Duodenal mucosa (tissue), 2 donors: ENCODE data around the gene METTL8.

Experiments used
- H3K27ac ChIP-seq: one replicate; pipeline ENCODE4 v1.7.0; 2013; ENCODE audit warnings: low read depth, low read length
- H3K27me3 ChIP-seq, 2 donors: one replicate each; pipeline ENCODE4 v1.7.0; 2013; ENCODE audit warnings: low read length in 2 of 2, control low read depth in 1 of 2; ENCODE audit not compliant: insufficient read depth in 2 of 2, control insufficient read depth in 1 of 2
- H3K36me3 ChIP-seq, 2 donors: one replicate each; pipeline ENCODE4 v1.7.0; 2013; ENCODE audit warnings: low read length in 2 of 2, control low read depth in 1 of 2; ENCODE audit not compliant: insufficient read depth in 2 of 2, control insufficient read depth in 1 of 2
- H3K4me1 ChIP-seq, 2 donors: one replicate each; pipeline ENCODE4 v1.7.0; 2013; ENCODE audit warnings: low read length in 2 of 2, control low read depth in 1 of 2; ENCODE audit not compliant: insufficient read depth in 2 of 2, control insufficient read depth in 1 of 2
- H3K4me3 ChIP-seq, 2 donors: one replicate each; pipeline ENCODE4 v1.7.0; 2013; ENCODE audit warnings: low read length in 2 of 2, low read depth in 1 of 2
- H3K9ac ChIP-seq, 2 donors: one replicate each; pipeline ENCODE4 v1.7.0; 2013; ENCODE audit warnings: low read length in 2 of 2, low read depth in 1 of 2
- H3K9me3 ChIP-seq, 2 donors: one replicate each; pipeline ENCODE4 v1.7.0; 2013; ENCODE audit warnings: low read length in 2 of 2, control low read depth in 1 of 2; ENCODE audit not compliant: control insufficient read depth in 1 of 2

METTL8 gene

GRCh38 chr2:171297956-171298355 is 135.8 kb downstream of the METTL8 start:
- H3K27ac ChIP-seq = no peak overlapping the region
- H3K4me1 ChIP-seq = no peaks in the 10 kb centered on the region
- H3K36me3 ChIP-seq = no peaks in the 10 kb centered on the region
- no peaks in the 10 kb centered on the region for H3K9me3 ChIP-seq
- no peaks in the 10 kb centered on the region for H3K27me3 ChIP-seq
- no peak overlapping the region for H3K4me3 ChIP-seq
- H3K9ac ChIP-seq = no peak overlapping the region

- H3K27ac ChIP-seq = no peak overlapping the region
- no peaks in the 10 kb centered on the region for H3K9me3 ChIP-seq
- no peaks in the 10 kb centered on the region for H3K36me3 ChIP-seq
- no peak overlapping the region for H3K4me3 ChIP-seq
- no peak overlapping the region for H3K9ac ChIP-seq
- no peaks in the 10 kb centered on the region for H3K27me3 ChIP-seq
- no peaks in the 10 kb centered on the region for H3K4me1 ChIP-seq
These were observed 139.2 kb downstream of the METTL8 start for GRCh38 chr2:171294608-171295007.

DNA sequence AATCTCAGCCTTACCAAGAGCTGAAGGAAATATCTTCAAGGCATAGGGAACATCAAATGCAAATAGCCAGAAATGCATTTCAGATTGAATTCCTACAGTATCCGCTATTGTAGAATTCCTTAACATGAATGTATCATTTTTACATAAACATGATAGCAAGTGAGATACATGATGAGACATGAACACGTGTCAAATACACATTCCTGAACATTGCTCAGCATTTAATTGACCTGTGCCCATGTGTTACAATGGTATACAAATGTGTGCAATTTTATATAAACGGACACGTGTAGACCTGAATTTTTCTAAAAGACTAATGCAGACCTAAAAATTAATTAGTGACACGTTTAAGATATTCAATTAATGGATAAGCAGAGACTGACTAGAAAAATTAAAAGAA is 140.1 kb downstream of the METTL8 start:
- no peak overlapping the region for H3K9ac ChIP-seq

DNA sequence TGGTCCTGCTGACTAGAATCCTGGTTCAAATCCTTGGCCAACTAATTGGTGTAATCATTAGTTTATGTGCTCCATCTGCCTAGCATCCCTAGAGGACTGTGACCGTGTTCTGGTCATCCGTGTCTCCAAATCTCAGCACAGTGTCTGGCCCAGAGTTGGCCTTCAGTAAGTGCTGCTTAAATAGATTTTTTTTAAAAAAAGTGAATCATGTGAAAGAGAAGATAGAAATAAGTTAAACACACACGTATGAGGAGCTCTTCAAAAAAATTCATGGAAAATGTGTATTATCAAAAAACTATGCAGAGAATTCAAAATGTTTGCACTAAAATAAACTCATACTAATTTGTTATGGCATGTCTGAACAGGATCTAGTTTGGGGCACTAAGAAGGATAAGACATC is 143.8 kb downstream of the METTL8 start:
- H3K4me1 ChIP-seq = no peaks in the 10 kb centered on the region
- H3K9me3 ChIP-seq = no peaks in the 10 kb centered on the region
- no peaks in the 10 kb centered on the region for H3K27me3 ChIP-seq
- H3K36me3 ChIP-seq = no peaks in the 10 kb centered on the region
- H3K4me3 ChIP-seq = no peak overlapping the region
- H3K9ac ChIP-seq = no peak overlapping the region
- no peak overlapping the region for H3K27ac ChIP-seq

More for the DNA sequence above, 140.1 kb downstream of the METTL8 start:
- Histone ChIP-seq H3K9me3 (no peaks in the 10 kb centered on the region), H3K27me3 (no peaks in the 10 kb centered on the region), H3K4me1 (no peaks in the 10 kb centered on the region), H3K36me3 (no peaks in the 10 kb centered on the region), H3K4me3 (no peak overlapping the region), H3K27ac (no peak overlapping the region)

- H3K4me3 ChIP-seq = no peak overlapping the region
- H3K9ac ChIP-seq = no peak overlapping the region
- H3K27ac ChIP-seq = no peak overlapping the region
- no peaks in the 10 kb centered on the region for H3K36me3 ChIP-seq
- H3K27me3 ChIP-seq = no peaks in the 10 kb centered on the region
- H3K9me3 ChIP-seq = no peaks in the 10 kb centered on the region
- no peaks in the 10 kb centered on the region for H3K4me1 ChIP-seq
These were observed 144.5 kb downstream of the METTL8 start for GRCh38 chr2:171289316-171289715.

GRCh38 chr2:171287611-171288010 is 146.2 kb downstream of the METTL8 start:
- no peaks in the 10 kb centered on the region for H3K36me3 ChIP-seq
- H3K9ac ChIP-seq = no peak overlapping the region

GRCh38 chr2:171287036-171287571 is 146.7 kb downstream of the METTL8 start:
- Histone ChIP-seq H3K36me3 (no peaks in the 10 kb centered on the region), H3K9ac (no peak overlapping the region), H3K9me3 (no peaks in the 10 kb centered on the region), H3K4me1 (no peaks in the 10 kb centered on the region), H3K4me3 (no peak overlapping the region), H3K27me3 (no peaks in the 10 kb centered on the region), H3K27ac (no peak overlapping the region)

More at GRCh38 chr2:171287611-171288010, 146.2 kb downstream of the METTL8 start:
- Histone ChIP-seq H3K4me1 (no peaks in the 10 kb centered on the region), H3K27ac (no peak overlapping the region), H3K4me3 (no peak overlapping the region), H3K27me3 (no peaks in the 10 kb centered on the region), H3K9me3 (no peaks in the 10 kb centered on the region)

GRCh38 chr2:171281110-171281509 is 152.7 kb downstream of the METTL8 start:
- H3K9ac ChIP-seq = no peak overlapping the region
- no peak overlapping the region for H3K4me3 ChIP-seq
- no peaks in the 10 kb centered on the region for H3K27me3 ChIP-seq

DNA sequence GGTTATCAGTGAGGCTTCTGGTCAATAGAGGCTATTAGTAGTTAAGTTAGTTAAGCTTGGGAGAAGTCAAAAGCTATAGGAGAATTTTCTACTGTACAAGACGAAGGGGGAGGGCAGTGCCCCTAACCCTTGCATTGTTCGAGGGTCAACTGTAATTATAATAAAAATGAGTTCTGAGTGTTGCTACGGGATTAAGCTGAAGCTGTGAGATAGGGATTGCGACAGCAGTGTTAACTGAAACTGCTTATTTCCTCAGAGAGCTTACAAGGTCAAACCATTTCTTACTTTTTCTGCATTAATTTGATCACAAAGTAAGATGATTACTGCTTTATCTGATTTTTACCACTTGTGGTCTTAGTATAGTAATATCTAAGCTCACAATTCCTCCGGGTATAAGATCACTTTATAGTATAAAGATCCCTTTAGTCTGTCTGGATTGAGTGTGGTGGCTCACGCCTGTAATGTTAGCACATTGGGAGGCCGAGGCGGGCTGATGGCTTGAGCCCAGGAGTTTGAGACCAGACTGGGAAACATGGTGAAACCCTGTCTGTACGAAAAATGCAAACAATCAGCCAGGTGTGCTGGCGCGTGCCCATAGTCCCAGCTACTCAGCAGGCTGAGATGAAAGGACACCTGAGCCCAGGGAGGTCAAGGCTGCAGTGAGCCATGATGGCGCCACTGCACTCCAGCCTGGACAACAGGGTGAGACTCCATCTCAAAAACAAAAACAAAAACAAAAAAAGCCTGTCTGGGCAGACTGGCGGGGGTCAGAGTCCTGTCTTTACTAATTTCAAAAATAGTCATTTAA is 153.6 kb downstream of the METTL8 start:
- Histone ChIP-seq H3K27ac (no peak overlapping the region), H3K27me3 (no peaks in the 10 kb centered on the region), H3K9me3 (no peaks in the 10 kb centered on the region), H3K36me3 (no peaks in the 10 kb centered on the region), H3K4me3 (no peak overlapping the region), H3K4me1 (no peaks in the 10 kb centered on the region), H3K9ac (no peak overlapping the region)

More at GRCh38 chr2:171281110-171281509, 152.7 kb downstream of the METTL8 start:
- H3K27ac ChIP-seq = no peak overlapping the region
- no peaks in the 10 kb centered on the region for H3K9me3 ChIP-seq
- H3K4me1 ChIP-seq = no peaks in the 10 kb centered on the region
- no peaks in the 10 kb centered on the region for H3K36me3 ChIP-seq

DNA sequence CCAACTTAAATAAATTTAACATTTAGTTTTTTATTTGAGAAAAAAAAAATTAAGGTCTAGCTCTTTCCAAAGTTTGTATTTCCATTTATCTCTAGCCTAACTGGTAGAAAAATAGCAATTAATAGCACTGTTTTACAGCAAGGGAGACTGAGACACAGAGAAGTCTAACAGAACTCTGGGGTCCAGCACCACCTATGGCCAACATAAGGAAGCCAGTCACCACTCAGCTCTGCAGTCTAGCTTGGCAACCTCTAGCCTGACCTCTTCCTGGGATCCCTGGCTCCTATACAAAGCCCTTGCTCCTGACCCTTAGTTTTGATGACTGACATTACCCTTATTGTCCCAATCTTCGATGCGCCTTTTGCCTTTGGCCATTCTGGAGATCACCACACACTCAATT is 159.0 kb downstream of the METTL8 start:
- Histone ChIP-seq H3K27me3 (no peaks in the 10 kb centered on the region), H3K4me3 (no peak overlapping the region), H3K9ac (no peak overlapping the region), H3K36me3 (no peaks in the 10 kb centered on the region), H3K9me3 (no peaks in the 10 kb centered on the region), H3K27ac (no peak overlapping the region), H3K4me1 (no peaks in the 10 kb centered on the region)
